T-helper 2 cell treated with Interferon-gamma antibody and Interleukin-4, amounts not matched to agents 5 μg/mL and 100 μg/mL, for 36 hours (primary cell): Measurements from ENCODE around the gene AGBL5.
A peak's percentile ranks its signal among the peaks of the same experiment; 100 is the strongest.
"Not testable (repeated sequence)": the region's sequence is repeated elsewhere in the genome, so short reads cannot be mapped to it uniquely, and the experiment has no call there.

ENCODE experiments used
- DNase-seq: peaks from one replicate; pipeline ENCODE4 v3.0.0; 2021; ENCODE audit warnings: low spot score
- H3K27ac Mint-ChIP-seq: one replicate; pipeline ENCODE4 v1.8.0; 2021; ENCODE audit warnings: mild to moderate bottlenecking, mixed read lengths
- H3K27me3 Mint-ChIP-seq: one replicate; pipeline ENCODE4 v1.8.0; 2021; ENCODE audit warnings: low read depth, mixed read lengths
- H3K36me3 Mint-ChIP-seq: one replicate; pipeline ENCODE4 v1.8.0; 2021; ENCODE audit warnings: low read depth, mixed read lengths
- H3K4me1 Mint-ChIP-seq: one replicate; pipeline ENCODE4 v1.8.0; 2021; ENCODE audit warnings: low read depth, mixed read lengths
- H3K4me3 Mint-ChIP-seq: one replicate; pipeline ENCODE4 v1.8.0; 2022; ENCODE audit warnings: mild to moderate bottlenecking, moderate library complexity, mixed read lengths
- H3K9me3 Mint-ChIP-seq: one replicate; pipeline ENCODE4 v1.8.0; 2021; ENCODE audit warnings: mixed read lengths

The AGBL5 gene

GRCh38 chr2:27072920-27073319 is 21.5 kb downstream of the AGBL5 start:
- Mint-ChIP-seq H3K4me3 (peak overlapping the region; percentile 90), H3K27me3 (peaks cover 2% of the 10 kb centered on the region), H3K27ac (peak overlapping the region; percentile 81), H3K4me1 (peaks cover 70% of the 10 kb centered on the region), H3K9me3 (no peaks in the 10 kb centered on the region), H3K36me3 (peaks cover 30% of the 10 kb centered on the region)
- DNase-seq = no peak

- Mint-ChIP-seq H3K27me3 (peaks cover 2% of the 10 kb centered on the region), H3K36me3 (peaks cover 22% of the 10 kb centered on the region), H3K4me1 (peaks cover 63% of the 10 kb centered on the region), H3K9me3 (no peaks in the 10 kb centered on the region), H3K4me3 (no peak overlapping the region), H3K27ac (peak overlapping the region; percentile 2)
- DNase-seq = no peak
These were observed 22.3 kb downstream of the AGBL5 start for GRCh38 chr2:27073782-27074181.

GRCh38 chr2:27074738-27075565 is 23.5 kb downstream of the AGBL5 start:
- Mint-ChIP-seq H3K9me3 (no peaks in the 10 kb centered on the region), H3K4me1 (peaks cover 52% of the 10 kb centered on the region), H3K27ac (peak overlapping the region; percentile 82), H3K4me3 (peak overlapping the region; percentile 51), H3K36me3 (peaks cover 11% of the 10 kb centered on the region), H3K27me3 (peaks cover 2% of the 10 kb centered on the region)
- no peak for DNase-seq

- Mint-ChIP-seq H3K27ac (peak overlapping the region; percentile 82), H3K4me3 (peak overlapping the region; percentile 51), H3K4me1 (peaks cover 52% of the 10 kb centered on the region)
- DNase-seq, H3K27me3 Mint-ChIP-seq, H3K36me3 Mint-ChIP-seq, H3K9me3 Mint-ChIP-seq: not testable (repeated sequence)
These were observed 24.1 kb downstream of the AGBL5 start for GRCh38 chr2:27075566-27075871.

- H3K27ac Mint-ChIP-seq = peak overlapping the region; percentile 73
These were observed 24.9 kb downstream of the AGBL5 start for GRCh38 chr2:27076323-27076722.

GRCh38 chr2:27077231-27077630 is 25.8 kb downstream of the AGBL5 start:
- Mint-ChIP-seq H3K9me3 (no peaks in the 10 kb centered on the region), H3K27me3 (peaks cover 2% of the 10 kb centered on the region), H3K27ac (peak overlapping the region; percentile 28), H3K4me3 (no peak overlapping the region), H3K36me3 (peaks cover 2% of the 10 kb centered on the region), H3K4me1 (peaks cover 56% of the 10 kb centered on the region)
- no peak for DNase-seq

More at GRCh38 chr2:27076323-27076722, 24.9 kb downstream of the AGBL5 start:
- Mint-ChIP-seq H3K9me3 (no peaks in the 10 kb centered on the region), H3K27me3 (peaks cover 2% of the 10 kb centered on the region), H3K4me3 (peak overlapping the region; percentile 22), H3K36me3 (peaks cover under 1% of the 10 kb centered on the region), H3K4me1 (peaks cover 54% of the 10 kb centered on the region)
- DNase-seq = no peak

- Mint-ChIP-seq H3K36me3 (peaks cover 2% of the 10 kb centered on the region), H3K4me1 (peaks cover 47% of the 10 kb centered on the region)
These were observed 27.1 kb downstream of the AGBL5 start, which contains the start of gene EMILIN1 for GRCh38 chr2:27078267-27079194. Gene EMILIN1 (plus strand): TSS chr2:27078615. CDS start chr2:27079066, 451 bp downstream.

GRCh38 chr2:27079233-27080139 is 28.0 kb downstream of the AGBL5 start:
- H3K9me3 Mint-ChIP-seq = no peaks in the 10 kb centered on the region
- H3K4me1 Mint-ChIP-seq = peaks cover 47% of the 10 kb centered on the region
- H3K36me3 Mint-ChIP-seq = peaks cover 2% of the 10 kb centered on the region
- no peak overlapping the region for H3K4me3 Mint-ChIP-seq
- peak overlapping the region; percentile 29 for H3K27ac Mint-ChIP-seq
- DNase-seq = no peak
- peaks cover 2% of the 10 kb centered on the region for H3K27me3 Mint-ChIP-seq

More at GRCh38 chr2:27078267-27079194, 27.1 kb downstream of the AGBL5 start, which contains the start of gene EMILIN1:
- DNase-seq = no peak
- H3K27ac Mint-ChIP-seq = peak within 1 kb of the TSS; percentile 28
- no peak within 1 kb of the TSS for H3K4me3 Mint-ChIP-seq
- H3K9me3 Mint-ChIP-seq = no peaks in the 10 kb centered on the region
- peaks cover 2% of the 10 kb centered on the region for H3K27me3 Mint-ChIP-seq

GRCh38 chr2:27080140-27080469 is 28.6 kb downstream of the AGBL5 start:
- no peak overlapping the region for H3K4me3 Mint-ChIP-seq
- peak overlapping the region; percentile 29 for H3K27ac Mint-ChIP-seq
- no peaks in the 10 kb centered on the region for H3K9me3 Mint-ChIP-seq
- H3K36me3 Mint-ChIP-seq = peaks cover 2% of the 10 kb centered on the region
- H3K27me3 Mint-ChIP-seq = peaks cover 2% of the 10 kb centered on the region
- no peak for DNase-seq
- peaks cover 45% of the 10 kb centered on the region for H3K4me1 Mint-ChIP-seq

- Mint-ChIP-seq H3K4me1 (peaks cover 45% of the 10 kb centered on the region), H3K27me3 (peaks cover 2% of the 10 kb centered on the region), H3K9me3 (no peaks in the 10 kb centered on the region), H3K36me3 (peaks cover 2% of the 10 kb centered on the region), H3K4me3 (peak overlapping the region; percentile 86), H3K27ac (peak overlapping the region; percentile 98)
- no peak for DNase-seq
These were observed 29.1 kb downstream of the AGBL5 start for GRCh38 chr2:27080603-27080936.

- H3K4me3 Mint-ChIP-seq = peak overlapping the region; percentile 86
- H3K27ac Mint-ChIP-seq = peak overlapping the region; percentile 98
- peaks cover 36% of the 10 kb centered on the region for H3K4me1 Mint-ChIP-seq
- no peaks in the 10 kb centered on the region for H3K9me3 Mint-ChIP-seq
- no peak for DNase-seq
- peaks cover 2% of the 10 kb centered on the region for H3K36me3 Mint-ChIP-seq
- H3K27me3 Mint-ChIP-seq = no peaks in the 10 kb centered on the region
These were observed 30.7 kb downstream of the AGBL5 start for GRCh38 chr2:27081984-27082772.

GRCh38 chr2:27082773-27083409 is 31.4 kb downstream of the AGBL5 start:
- H3K4me3 Mint-ChIP-seq = no peak overlapping the region
- H3K9me3 Mint-ChIP-seq = no peaks in the 10 kb centered on the region
- H3K36me3 Mint-ChIP-seq = peaks cover 2% of the 10 kb centered on the region
- H3K27me3 Mint-ChIP-seq = no peaks in the 10 kb centered on the region
- H3K4me1 Mint-ChIP-seq = peaks cover 38% of the 10 kb centered on the region
- no peak for DNase-seq
- no peak overlapping the region for H3K27ac Mint-ChIP-seq
